NB4 (cell line): ENCODE results near the gene ZFYVE27.
A peak's percentile ranks its signal among the peaks of the same experiment; 100 is the strongest.

Source experiments
- DNase-seq: peaks from one replicate; pipeline ENCODE4 v3.0.0; 2010; ENCODE audit warnings: low read depth
- H3K4me3 ChIP-seq: one replicate; pipeline ENCODE4 v1.5.1; 2011; ENCODE audit warnings: mild to moderate bottlenecking, low read depth, low read length, moderate library complexity
- MYC ChIP-seq: IDR thresholded peaks from 2 replicates; pipeline ENCODE4 v1.6.1; 2011; ENCODE audit warnings: low read depth, low read length
- POLR2A ChIP-seq: IDR thresholded peaks from 2 replicates; pipeline ENCODE4 v1.6.1; 2011; ENCODE audit warnings: mild to moderate bottlenecking; ENCODE audit not compliant: insufficient read length; ENCODE audit errors: extremely low read depth
- TF ChIP-seq, protein P1 (sequence below): IDR thresholded peaks from one replicate; pipeline ENCODE4 v1.5.1; 2012; ENCODE audit warnings: low read depth, low read length
- TF ChIP-seq, protein P2 (sequence below): IDR thresholded peaks from 2 replicates; pipeline ENCODE4 v1.6.1; 2011; ENCODE audit warnings: low read depth, low read length

ZFYVE27 gene

DNA sequence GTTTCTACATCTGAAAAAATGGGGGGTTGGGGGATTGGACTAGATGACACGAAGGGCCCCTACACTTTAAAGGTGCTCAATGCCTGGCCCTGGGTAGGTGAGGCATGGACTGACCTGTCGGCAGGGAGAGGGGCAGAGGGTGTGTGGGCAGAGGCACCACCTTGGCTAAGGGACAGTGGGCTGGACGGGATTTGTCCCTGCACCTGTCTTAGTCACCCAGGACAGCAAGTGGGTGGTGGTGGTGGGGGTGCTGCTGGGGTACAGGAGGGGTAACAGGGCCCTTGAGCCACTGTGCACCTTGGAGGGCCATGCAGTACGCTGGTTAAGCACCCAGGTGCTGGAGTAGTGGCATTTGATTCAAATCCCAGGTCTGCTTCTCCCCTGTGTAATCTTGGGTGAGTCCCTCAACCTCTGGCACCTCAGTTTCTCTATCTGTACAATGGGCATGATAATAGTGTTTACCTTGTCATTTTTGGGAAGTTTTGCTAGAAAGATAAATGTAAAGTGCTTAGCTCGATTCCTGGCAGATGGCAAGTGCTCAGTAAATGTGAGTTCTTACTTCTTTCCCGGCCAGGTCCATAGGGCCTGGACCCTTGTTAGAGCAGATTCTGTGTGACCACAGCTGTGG, 53.0 kb downstream of the ZFYVE27 start:
- no peak for DNase-seq
- TF ChIP-seq POLR2A (no peak), MYC (no peak)
- TF ChIP-seq, protein P1, sequence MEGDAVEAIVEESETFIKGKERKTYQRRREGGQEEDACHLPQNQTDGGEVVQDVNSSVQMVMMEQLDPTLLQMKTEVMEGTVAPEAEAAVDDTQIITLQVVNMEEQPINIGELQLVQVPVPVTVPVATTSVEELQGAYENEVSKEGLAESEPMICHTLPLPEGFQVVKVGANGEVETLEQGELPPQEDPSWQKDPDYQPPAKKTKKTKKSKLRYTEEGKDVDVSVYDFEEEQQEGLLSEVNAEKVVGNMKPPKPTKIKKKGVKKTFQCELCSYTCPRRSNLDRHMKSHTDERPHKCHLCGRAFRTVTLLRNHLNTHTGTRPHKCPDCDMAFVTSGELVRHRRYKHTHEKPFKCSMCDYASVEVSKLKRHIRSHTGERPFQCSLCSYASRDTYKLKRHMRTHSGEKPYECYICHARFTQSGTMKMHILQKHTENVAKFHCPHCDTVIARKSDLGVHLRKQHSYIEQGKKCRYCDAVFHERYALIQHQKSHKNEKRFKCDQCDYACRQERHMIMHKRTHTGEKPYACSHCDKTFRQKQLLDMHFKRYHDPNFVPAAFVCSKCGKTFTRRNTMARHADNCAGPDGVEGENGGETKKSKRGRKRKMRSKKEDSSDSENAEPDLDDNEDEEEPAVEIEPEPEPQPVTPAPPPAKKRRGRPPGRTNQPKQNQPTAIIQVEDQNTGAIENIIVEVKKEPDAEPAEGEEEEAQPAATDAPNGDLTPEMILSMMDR = no peak
- TF ChIP-seq, protein P2, sequence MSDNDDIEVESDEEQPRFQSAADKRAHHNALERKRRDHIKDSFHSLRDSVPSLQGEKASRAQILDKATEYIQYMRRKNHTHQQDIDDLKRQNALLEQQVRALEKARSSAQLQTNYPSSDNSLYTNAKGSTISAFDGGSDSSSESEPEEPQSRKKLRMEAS = no peak
- H3K4me3 ChIP-seq = no peak overlapping the region

DNA sequence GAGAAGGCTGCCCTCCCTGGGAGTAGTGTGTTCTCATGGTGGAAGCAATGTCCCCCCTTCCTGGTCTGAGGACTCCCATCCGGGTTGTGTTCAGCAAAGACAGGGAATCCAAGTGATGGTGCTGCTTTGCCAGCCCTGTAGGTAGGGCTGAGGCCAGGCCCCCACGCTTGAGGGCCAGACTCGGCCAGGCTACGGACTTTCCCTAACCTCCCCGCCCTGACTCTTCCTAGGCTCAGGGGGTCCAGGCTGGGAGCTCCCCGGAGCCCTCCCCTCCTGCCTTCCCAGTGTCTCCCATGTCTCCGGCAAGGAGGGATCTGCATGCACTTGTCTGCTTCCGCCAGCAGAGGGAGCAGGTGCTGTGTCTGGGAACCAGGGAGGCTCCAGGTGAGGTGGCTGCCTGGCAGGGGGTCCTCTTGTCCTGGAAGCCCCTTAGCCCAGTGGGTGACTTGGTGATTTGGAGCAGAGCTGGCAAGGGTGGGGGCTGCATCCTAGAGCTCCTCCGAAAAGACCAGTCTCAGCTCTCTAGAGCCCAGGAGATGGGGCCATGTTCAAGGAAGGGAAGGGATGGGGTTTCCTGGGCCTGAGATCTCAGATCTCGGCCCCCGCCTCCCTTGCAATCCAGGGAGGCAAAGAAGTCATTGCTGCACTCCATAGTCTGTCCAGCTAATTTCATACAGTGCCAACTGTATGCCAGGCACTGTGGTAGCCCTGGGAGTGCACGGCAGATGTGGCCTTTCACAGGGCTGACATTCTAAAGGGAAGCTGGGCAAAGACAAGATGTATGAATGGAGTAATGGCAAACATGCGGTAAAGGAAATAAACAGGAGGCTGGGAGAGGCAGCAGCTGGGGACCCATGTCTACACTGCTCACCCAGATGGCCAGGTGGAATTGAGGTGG, 55.1 kb downstream of the ZFYVE27 start:
- no peak overlapping the region for H3K4me3 ChIP-seq
- peak; percentile 58 for DNase-seq
- TF ChIP-seq, protein P1 = peak; percentile 95
- TF ChIP-seq, protein P2 = no peak

DNA sequence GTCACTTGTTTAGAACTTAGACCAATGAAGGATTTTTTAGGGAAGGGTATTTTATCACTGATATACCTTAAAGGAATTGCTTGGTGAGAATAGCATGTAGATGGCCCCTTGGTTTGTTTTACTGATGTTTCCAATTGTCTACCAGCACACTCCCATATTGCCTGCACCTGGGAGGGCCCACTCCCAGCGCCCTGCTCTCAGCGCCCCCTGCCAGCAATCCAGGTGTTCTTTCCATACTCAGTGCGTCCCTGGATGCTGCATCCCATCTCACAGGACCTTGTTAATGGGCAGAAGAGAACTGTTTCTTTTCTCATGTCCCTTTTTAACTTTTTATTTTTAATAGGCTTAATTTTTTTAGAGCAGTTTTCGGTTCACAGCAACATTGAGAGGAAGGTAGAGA, 59.0 kb downstream of the ZFYVE27 start:
- DNase-seq = no peak
- H3K4me3 ChIP-seq = no peak overlapping the region
- TF ChIP-seq POLR2A (no peak), MYC (no peak)
- TF ChIP-seq, protein P2 = no peak
- TF ChIP-seq, protein P1 = no peak

DNA sequence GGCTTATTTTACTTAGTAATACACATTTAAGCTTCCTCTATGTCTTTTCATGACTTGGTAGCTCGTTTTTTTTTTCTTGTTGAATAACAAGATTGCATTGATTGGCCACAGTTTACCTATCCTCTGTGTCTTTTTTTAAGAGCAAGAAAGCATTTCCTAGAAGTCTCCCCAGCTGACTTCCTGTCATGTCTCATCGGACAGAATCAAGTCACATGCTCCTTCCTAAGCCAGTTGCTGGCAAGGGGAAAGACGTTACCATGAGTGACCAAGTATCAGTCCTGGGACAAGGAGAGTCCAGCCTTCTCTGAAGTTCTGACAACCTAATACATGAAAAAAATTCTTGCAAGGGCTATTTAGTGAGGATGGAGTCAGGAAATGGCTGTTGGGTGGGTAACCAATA, 59.7 kb downstream of the ZFYVE27 start:
- TF ChIP-seq, protein P1 = no peak
- TF ChIP-seq, protein P2 = peak; percentile 28; the same call in 1 of the 2 replicates
- TF ChIP-seq POLR2A = no peak
- DNase-seq = no peak
- no peak overlapping the region for H3K4me3 ChIP-seq

DNA sequence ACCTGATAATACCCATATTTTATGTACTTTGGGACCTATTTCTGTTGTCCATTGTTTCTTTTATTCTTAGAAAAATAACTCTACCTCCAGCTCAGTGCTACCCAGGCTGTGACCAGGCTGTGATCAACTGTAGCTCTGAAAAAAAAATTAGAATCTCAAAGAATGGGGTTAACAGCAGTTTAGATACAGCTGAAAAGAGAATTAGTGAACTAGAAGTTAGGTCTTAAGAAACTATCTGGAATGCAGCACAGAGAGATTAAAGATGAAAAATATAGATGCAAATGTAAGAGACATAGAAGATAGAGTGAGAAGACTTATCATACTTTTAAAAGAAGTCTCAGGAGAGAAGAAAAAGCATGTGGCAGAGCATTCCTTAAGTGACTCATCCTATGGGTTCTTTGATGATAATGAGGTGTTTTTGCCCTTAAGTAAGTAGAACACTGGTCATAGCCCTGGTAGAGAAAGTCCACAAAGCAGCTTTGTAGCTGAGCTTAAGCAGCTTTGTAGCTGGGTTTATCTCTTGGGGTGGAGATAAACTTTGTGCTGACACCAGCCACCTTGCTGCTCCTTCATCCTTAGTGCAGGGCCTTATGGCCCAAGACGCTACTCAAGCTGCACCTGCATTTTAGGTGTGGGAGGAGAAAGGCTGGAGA, 62.2 kb downstream of the ZFYVE27 start:
- H3K4me3 ChIP-seq = no peak overlapping the region
- DNase-seq = no peak
- TF ChIP-seq, protein P1 = no peak
- no peak for TF ChIP-seq POLR2A
- TF ChIP-seq, protein P2 = no peak
- no peak for TF ChIP-seq MYC
